Heart left ventricle (tissue), 13 donors: Measurements from ENCODE around the gene ATAT1.

ENCODE experiments used
- CTCF ChIP-seq, 12 donors: fragments of 200-600 bp; sonication (generic) in 4 of 12; IDR thresholded peaks; one replicate each; pipeline versions ENCODE4 v1.5.0 to v1.8.0; 2018 to 2022; ENCODE audit warnings: antibody characterized with exemption in 12 of 12, mild to moderate bottlenecking in 5 of 12
- POLR2A ChIP-seq, 2 donors: fragments of 450-650 bp; IDR thresholded peaks; one replicate each; pipeline ENCODE4 v1.6.1; 2017; ENCODE audit warnings: antibody characterized with exemption in 2 of 2, mild to moderate bottlenecking in 2 of 2, moderate library complexity in 2 of 2
- donor health status: ischemic (EF 13 %, LVEDD 7.1; RV severe dilation, severe dysfunction).
- donor health status: DM: no; HTN: yes; CAD: no.
- donor health status: DM: no; HTN: no; CAD: no.
- donor health status: ischemic (EF 25% LVEDD 6.9; RV normal size, moderate dysfunction).
- donor health status: ischemic (EF 25% LVEDD 5.7; RV mildly dilated, moderate dysfunction).
- donor health status: ischemic (EF 35%, LVEDD 5.7; RV mildly dilated, moderate dysfunction).
- donor health status: nonischemic (EF 11% LVEDD 7.7; RV severe dilation, severe dysfunction).
- donor health status: DM: yes; HTN: yes; CAD: no.
- donor health status: PGD.
- donor health status: ischemic (EF 29% LVEDD 5.4; RV normal size, mild dysfunction).
- donor health status: nonischemic (EF 23%, LVEDD 6.1; RV moderate dilation, normal function).

GRCh38 chr6:30583921-30584320 lies 42.8 kb upstream of the ATAT1 start:
- TF ChIP-seq CTCF (IDR thresholded peaks at IDR 0.05) (no peak), POLR2A (IDR thresholded peaks at IDR 0.05) (no peak)
